Myometrial cell (primary cell): ENCODE measurements around the gene THOC3. TPM values are rescaled to one million over a fixed set of nuclear protein-coding genes. Genes with fewer than 3 reads are reported as not detected.

Experiments
- total RNA-seq: library from RNA; depleted of rRNA; stranded (reverse); fragments of >200 nt; gene quantifications from 2 replicates; pipeline ENCODE4 v1.2.3, GENCODE V29; 2015

THOC3 gene
- total RNA-seq: 45.7 and 75.5 TPM in 2 replicates

GRCh38 chr5:175967471-175968372, at the start of gene THOC3:
Gene THOC3, minus strand, starts transcription at chr5:175968315. Its CDS starts 107 bp downstream, at chr5:175968208.

Other genes starting within 250 kb of the THOC3 start
- gene CPLX2, start 96.7 kb downstream of the THOC3 start, total RNA-seq: not detected in 2 replicates